Stimulated activated CD8-positive, alpha-beta memory T cell treated with anti-CD3 and anti-CD28 coated beads, Interleukin-7, amount 100 ng/mL, for 1 hour (primary cell): ENCODE results near the gene FBP1.
"Not testable (repeated sequence)": the region's sequence is repeated elsewhere in the genome, so short reads cannot be mapped to it uniquely, and the experiment has no call there.

ENCODE experiments used
- DNase-seq, 2 donors: peaks; one replicate each; pipeline ENCODE4 v3.0.0-alpha.2; 2020; ENCODE audit warnings: low read depth in 2 of 2

FBP1 gene

GRCh38 chr9:94619026-94619425, 20.3 kb downstream of the FBP1 start:
- DNase-seq = no peak

DNA sequence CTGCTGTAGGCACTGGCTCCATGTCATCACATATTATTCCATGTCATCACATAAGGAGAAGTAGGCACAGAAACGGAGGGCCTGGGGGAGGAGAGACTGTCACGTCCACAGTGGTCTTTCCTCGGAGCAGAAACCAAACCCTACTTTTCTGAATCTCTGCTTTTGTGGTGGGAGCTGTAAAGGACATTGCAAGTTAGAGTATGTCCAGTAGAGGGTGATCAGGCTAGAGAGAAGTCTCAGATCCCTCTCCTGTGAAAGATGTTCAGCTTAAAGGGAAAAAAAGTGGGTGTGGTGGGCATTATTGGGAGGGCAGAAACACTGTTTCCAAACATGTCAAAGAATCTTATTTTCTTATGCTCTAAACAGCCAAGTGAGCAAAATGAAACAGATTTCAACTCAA, 26.3 kb downstream of the FBP1 start:
- DNase-seq = no peak

DNA sequence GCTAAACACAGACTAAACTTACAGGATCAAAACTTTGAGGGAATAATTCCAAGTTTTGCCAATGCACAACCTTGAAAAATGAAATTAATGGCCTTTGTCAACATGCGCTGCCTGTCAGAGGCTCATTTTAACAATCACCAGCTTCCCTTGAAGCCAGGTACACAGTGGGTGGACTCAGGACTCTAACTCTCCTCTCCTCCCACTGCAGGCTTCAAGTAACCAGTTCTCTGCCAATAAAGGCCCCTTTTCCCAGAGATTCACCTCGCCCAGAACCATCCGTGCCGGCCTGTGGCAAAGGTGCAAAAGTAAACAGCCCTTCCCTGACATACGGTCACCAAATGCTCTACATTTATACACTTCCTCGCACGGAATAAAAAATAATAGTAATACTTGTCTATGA, 27.2 kb downstream of the FBP1 start:
- DNase-seq = no peak

DNA sequence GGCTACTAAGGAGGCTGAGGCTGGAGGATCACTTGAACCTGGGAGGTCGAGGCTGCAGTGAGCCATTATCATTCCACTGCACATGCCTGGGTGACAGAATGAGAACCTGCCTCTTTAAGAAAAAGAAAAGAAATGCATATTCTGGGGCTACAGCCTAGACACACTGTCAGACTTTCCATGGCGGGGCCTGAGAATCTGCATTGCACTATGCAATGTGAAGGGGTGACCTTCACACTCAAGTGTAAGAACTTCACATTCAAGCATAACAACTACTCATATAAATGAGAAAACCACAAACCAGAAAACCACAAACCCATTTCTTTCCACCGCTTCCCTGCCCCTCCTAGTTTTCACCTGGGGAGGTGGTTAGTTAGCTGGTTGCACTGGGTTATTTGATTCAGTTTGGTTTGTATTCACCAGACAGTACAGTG, 27.7 kb downstream of the FBP1 start:
- no peak for DNase-seq

DNA sequence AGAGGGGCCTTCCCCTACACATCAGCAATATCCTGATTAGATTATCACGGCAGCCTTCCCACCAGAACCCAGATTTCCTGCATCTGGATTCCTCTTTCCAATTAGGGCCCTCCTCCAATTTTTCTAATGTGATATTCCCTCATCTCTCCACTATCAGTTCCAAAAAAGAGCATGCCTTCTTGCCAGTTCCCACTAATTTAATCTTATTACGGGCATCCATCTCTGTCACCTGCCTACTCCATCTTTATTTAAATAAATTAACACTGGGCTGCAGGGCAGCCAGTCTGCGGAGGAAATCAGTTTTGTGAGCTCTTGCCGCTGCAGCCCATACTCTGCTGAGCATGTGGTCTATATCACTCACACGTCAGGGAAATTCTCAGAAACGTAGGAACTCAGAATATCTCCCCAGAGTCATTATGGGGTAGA, 29.1 kb downstream of the FBP1 start:
- no peak for DNase-seq

GRCh38 chr9:94607423-94607691, 32.0 kb downstream of the FBP1 start:
- DNase-seq = no peak

DNA sequence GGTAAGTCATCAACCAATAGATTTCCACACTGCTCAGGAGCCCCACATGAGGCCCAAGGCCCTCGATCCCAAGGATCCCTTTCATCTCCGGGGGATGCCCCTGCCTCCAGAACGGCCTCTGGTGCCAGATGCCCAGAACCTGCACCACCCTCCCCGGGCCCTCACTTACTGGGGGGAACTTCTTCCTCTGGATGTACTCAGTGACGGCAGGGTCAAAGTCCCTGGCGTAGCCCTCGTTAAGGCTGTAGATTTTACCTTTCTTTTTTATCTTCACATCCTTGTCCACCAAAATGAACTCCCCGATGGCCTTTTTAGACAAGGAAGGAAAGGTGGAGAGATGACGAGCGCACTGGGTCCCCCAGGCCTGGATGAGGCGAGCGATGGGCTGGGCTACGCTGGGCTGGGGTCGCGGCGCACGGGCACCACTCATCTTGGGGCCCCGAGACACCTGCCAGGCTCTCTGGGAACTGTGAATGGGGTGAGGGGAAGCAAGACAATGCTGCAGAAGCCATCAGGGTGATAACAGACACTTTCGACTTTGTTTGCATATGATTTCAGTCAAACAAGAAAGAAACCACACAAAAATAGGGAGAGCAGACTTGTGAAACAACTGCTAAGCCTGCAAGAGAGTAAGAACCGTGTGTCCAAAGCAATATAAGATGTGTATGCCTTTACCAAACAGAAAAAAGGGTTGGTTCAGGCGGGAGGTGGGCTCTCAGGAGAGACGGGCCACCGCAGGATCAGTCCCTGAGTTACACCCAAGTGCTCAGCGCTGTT, 32.5 kb downstream of the FBP1 start:
- DNase-seq = no peak

DNA sequence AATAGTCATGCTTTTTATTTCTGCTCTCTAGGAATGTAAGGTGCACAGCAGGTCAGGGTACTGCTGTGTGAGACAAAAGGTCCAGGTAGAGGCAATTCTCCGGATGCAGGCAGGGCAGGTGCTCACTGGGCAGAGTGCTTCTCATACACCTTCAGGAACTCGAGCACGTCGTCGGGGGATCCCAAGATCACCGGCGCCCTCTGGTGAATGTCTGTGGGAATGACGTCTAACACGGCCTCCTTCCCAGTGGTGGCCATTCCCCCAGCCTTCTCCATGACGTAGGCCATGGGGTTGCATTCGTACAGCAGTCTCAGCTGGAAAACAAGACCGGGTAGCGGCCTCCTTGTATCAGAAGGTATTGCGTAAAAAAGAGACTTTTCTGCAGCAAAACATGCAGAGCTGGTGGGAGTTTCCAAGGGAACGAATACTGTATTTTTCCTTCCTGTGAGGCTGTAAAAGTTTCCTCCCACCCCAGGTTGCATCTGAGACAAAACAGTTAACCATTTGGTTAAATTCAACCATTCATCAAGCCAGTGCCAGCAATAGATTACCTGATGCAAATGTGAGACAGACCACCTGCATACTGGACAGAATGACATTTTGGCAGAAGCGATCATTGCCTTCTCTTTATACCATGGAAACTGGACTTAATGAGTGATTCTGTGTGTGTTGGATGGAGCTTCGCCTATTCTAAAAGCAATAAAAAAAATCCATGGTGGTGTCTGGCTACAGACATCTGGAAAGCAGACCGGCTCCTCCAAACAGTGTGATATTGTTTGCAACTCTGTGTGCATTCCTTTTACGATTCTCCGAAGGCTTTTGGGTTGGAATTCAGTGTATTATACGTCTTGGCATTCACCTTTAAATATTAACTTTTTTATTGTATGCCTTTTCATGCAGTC, 35.8 kb downstream of the FBP1 start:
- peak; percentile 10 to 36 for DNase-seq

DNA sequence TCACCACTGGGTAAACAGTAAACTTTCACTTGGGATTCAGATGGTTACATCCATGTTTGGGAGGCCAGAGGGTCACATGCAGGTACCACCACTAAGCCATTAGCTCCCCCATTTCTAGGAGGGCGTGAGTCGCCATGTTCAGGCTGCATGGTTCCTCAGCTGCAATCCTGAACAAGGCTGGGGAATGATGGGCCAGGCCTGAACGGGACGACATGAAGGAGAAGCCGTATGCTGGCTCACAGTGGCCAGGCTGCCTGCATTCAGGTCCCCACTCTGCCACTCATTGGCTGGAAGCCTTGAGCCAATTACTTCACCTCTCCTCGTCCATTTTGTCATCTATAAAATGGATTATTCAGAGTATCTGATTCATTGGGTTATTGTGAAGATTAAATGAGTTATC, 36.7 kb downstream of the FBP1 start:
- no peak for DNase-seq

GRCh38 chr9:94600715-94601114, 38.6 kb downstream of the FBP1 start:
- no peak for DNase-seq

- no peak for DNase-seq
Observed at GRCh38 chr9:94600258-94600657, 39.1 kb downstream of the FBP1 start.

GRCh38 chr9:94599102-94599501, 40.2 kb downstream of the FBP1 start:
- no peak for DNase-seq

DNA sequence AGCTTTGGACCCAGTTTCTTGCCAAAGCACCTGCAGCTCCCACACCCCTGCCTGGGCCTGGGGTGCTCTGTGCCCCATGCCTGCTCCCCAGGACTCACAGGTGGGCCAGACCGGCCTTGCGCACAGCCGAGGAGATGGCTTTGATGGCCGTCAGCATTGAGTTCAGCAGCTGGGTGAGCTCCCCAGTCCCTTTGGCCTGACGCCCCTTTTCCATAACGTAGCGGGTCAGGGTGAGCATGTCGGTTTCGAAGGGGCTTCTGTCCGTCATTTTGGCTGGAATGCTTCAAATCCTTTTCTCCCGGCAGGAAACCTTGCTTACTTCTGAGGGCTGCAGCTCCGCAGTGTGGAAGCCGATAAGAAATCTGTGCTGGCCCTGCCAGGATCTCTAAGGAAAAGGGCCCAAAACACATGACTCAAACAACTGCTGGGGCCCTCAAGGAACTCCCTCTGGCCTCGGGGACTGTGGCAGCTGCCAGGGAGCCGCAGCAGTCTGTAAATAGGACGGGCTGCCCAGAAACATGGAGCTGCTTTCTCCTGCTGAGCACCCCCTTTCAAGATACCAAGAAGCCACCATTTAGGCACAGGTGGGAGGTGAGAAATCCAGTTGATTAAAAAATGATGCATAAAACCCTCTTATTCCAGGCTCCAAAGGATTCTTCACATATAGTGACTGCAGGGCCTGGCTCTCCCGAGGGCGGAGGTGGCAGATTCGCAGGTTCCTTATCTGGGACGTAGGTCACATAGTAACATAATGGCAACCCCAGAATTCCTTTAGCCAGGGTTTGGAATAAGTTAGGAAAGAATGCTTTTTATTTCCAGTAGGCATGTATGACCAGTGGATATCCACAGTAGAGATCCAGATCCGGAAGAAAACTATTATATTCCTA, 45.6 kb downstream of the FBP1 start, which contains the start of gene FBP2:
Gene FBP2 (minus strand): TSS at position 366 of the 887 bp plus-strand sequence. CDS start 98 bp downstream, at position 268.
- DNase-seq = no peak

- not testable (repeated sequence) for DNase-seq
Observed at GRCh38 chr9:94592683-94593082, 46.6 kb downstream of the FBP1 start.

GRCh38 chr9:94591876-94592275, 47.4 kb downstream of the FBP1 start:
- DNase-seq = no peak

GRCh38 chr9:94591046-94591545, 48.2 kb downstream of the FBP1 start:
- DNase-seq = not testable (repeated sequence)

DNA sequence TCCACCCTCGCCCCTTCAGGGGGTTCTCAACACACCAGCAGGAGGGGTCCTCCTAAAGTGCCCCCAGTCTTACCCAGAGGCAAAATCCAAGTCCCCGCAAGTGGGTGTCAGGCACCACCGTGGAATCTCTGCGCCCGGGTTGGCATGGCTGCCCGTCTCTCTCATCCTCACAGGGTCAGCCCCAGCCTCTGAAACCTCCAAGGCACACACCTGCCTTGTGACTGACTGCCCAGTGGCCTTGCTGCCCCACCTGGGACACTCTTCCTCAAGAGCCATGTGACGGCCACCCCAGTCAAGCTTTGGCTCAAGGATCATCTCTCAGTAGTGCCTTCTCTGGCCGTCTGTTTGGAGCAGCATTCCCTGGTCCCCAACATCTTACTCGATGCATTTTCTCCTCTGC, 50.6 kb downstream of the FBP1 start:
- DNase-seq = no peak

DNA sequence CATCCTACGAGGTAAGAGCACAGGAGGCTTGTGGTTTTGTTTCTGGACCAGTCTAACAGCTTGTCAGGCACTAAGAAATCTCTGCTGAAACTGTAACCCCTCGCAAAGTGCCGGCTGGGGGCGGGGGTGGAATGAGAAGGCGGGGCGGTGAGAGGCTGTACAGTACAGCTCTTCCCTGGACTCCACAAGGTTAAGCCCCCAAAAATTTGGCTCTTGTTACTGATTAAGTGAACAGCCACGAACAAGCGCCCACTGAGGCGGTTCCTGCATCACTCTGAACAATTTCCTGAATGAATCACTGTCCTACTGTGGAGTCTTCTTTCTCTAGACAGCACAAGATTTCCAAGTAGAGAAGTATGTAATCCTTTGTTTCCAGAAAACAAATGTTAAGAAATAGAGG, 52.5 kb downstream of the FBP1 start:
- DNase-seq = no peak

GRCh38 chr9:94586316-94586715, 53.0 kb downstream of the FBP1 start:
- DNase-seq = no peak

DNA sequence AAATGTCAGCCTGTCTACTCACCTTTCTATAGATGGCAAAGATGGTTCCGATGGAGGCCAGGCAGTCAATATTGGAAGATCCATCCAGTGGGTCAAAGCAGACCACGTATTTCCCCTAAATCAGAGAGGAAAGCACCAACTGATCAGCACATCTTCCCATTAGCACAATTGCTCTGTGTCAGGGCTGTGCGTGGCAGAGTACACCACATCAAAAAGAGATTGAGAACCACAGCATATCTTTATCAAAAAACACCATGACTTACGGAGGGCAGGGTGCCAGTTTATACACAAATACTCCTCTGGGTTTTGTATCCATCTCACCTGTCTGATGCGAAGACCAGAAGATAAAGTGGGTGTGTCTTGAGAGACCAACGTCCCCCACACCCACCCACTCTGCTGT, 54.8 kb downstream of the FBP1 start:
- no peak for DNase-seq

- no peak for DNase-seq
Observed at GRCh38 chr9:94581728-94582127, 57.6 kb downstream of the FBP1 start.

DNA sequence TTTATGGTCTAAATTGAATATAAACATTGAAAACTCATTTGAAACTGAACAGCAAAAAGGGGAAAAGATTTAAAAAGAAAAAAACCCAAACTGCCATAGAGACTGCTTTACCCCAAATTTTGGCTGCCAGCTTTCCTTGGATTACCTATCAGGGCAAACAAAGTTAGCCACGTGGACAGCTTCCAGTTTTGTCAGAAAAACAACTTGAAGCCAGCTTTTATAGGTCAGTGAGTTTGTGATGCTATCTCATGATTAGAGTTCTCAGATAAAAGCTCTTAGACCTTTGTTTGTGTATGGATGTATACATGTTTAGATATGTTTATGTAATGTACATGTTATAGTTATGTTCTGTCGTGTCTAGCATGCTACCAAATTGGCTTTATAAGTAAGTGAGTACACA, 61.7 kb downstream of the FBP1 start:
- DNase-seq = no peak
